GM19193 (cell line): ENCODE results near the gene NKD1.

Source experiments
- POLR2A ChIP-seq: IDR thresholded peaks from 4 replicates; pipeline ENCODE4 v1.6.1; 2011; ENCODE audit not compliant: insufficient read depth, insufficient read length; ENCODE audit errors: extremely low read depth

The NKD1 gene

GRCh38 chr16:50530277-50531236 is 17.6 kb upstream of the NKD1 start:
- no peak for TF ChIP-seq POLR2A

GRCh38 chr16:50531359-50531758 is 16.8 kb upstream of the NKD1 start:
- TF ChIP-seq POLR2A = no peak

DNA sequence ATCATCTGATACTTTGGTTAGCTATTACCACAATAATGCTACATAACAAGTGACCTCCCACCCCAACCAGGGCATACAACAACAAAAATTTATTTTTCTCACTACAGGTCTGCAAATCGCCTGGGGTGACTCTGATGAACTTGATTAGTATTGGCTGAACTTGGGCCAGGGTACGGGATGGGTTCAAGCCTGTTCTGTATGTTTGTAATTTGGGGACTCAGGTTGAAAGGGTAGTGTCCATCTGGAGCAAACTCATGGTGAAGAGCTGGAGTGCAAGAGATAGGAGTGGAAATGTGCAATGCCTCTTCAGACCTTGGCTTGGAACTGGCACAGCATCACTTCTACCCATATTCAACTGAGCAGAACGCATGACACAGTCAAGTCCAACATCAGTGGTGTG is 16.3 kb upstream of the NKD1 start:
- TF ChIP-seq POLR2A = no peak

DNA sequence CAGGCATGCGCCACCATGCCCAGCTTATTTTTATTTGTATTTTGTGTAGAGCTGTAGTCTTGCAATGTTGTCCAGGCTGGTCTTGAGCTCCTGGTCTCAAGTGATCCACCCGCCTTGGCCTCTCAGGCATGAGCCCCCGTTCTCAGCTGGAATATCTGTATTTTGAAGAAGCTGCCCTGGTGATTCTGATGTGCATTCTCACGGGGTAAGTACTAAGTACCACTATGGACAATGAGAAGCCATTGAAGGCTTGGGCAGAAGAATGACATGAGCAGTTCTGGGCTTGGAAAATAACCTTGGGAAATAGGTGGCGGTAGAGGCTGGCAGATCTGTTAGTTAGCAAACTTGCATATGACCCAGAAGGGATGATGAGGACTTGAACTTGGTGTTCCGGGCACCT is 15.6 kb upstream of the NKD1 start:
- no peak for TF ChIP-seq POLR2A

- no peak for TF ChIP-seq POLR2A
Measured at GRCh38 chr16:50533317-50533716, 14.9 kb upstream of the NKD1 start.

GRCh38 chr16:50534091-50534490 is 14.1 kb upstream of the NKD1 start:
- TF ChIP-seq POLR2A = no peak

GRCh38 chr16:50534556-50534955 is 13.6 kb upstream of the NKD1 start:
- TF ChIP-seq POLR2A = no peak

GRCh38 chr16:50534958-50535357 is 13.2 kb upstream of the NKD1 start:
- TF ChIP-seq POLR2A = no peak

DNA sequence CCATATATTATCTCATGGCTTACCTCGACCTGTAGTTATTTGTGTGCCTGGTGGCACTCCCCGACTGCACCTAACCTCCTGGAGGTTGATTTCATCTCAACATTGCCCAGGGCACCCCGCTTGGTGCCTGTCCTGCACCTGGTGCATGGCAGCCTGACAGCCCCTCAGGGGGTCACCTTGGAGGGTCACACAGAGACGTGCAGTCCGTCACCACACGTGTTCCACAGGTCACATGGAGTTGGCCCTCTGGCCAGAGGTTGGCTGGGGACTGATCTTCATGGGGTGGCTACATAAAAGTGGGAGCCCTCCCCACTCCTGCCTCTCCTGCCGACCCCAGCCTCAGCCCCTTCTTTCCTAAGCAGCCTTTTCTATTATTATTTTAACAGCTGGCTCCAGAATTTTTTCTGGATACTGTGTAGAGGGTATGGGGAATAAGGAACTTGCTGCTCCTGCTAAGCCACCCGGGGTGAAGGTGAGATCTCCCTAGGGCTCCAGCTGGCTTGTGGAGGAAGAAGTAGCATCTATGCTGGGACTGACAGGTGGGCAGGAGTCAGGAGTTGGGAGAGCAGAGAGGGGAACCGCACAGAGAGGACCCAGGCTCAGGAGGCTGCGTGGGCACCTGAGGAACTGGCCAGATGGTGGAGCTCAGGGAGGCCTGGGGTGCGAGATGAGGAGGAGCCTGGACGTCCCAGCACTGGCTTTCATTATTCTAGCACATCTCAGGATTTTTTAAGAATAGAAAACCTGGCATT is 12.5 kb upstream of the NKD1 start:
- TF ChIP-seq POLR2A = no peak

DNA sequence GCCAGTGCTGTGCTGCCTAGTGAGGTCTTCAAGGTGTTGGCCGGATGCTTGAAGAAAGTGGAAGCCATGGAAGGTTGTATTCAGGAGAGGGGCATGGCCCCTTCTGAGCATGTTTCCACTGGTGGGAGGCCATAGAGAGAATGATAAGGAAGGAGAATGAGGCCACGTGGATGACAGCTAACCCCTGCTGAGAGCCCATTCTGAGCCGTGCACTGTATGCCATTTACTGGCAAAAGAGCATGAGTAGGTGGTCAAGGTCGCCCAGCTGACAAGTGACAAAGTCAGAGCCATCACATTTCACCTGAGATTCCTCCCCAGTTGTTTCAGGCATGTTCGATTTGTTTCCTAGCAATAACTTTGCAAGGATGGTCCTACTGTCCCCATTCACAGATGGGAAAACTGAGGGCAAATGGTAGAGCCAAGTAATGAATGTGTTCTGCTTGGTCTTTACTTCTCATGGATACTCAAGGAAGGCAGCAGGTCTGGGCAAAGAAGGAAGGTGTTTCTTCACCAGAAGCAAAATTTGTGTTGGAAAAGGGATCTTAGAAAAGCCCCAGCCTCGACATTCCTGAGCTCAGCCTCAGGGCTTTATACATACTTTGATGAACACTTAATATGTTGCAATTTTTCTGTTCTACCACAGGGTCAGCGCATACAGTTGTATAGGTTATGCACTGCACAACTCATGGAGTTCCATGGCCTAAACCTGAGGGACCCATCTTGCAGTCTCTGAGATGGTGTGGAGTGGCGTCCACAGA is 10.5 kb upstream of the NKD1 start:
- no peak for TF ChIP-seq POLR2A

GRCh38 chr16:50538411-50539052 is 9.7 kb upstream of the NKD1 start:
- no peak for TF ChIP-seq POLR2A

GRCh38 chr16:50539053-50539695 is 9.0 kb upstream of the NKD1 start:
- no peak for TF ChIP-seq POLR2A

- no peak for TF ChIP-seq POLR2A
Measured at GRCh38 chr16:50539822-50540710, 8.1 kb upstream of the NKD1 start.
